Activated T-cell treated with anti-CD3 and anti-CD28 coated beads, Interleukin-2, amount 50 U/mL, for 1 hour (primary cell): ENCODE measurements around the gene TJP2.

Experiments
- DNase-seq: peaks from one replicate; pipeline ENCODE4 v3.0.0-alpha.2; 2020

TJP2 gene

DNA sequence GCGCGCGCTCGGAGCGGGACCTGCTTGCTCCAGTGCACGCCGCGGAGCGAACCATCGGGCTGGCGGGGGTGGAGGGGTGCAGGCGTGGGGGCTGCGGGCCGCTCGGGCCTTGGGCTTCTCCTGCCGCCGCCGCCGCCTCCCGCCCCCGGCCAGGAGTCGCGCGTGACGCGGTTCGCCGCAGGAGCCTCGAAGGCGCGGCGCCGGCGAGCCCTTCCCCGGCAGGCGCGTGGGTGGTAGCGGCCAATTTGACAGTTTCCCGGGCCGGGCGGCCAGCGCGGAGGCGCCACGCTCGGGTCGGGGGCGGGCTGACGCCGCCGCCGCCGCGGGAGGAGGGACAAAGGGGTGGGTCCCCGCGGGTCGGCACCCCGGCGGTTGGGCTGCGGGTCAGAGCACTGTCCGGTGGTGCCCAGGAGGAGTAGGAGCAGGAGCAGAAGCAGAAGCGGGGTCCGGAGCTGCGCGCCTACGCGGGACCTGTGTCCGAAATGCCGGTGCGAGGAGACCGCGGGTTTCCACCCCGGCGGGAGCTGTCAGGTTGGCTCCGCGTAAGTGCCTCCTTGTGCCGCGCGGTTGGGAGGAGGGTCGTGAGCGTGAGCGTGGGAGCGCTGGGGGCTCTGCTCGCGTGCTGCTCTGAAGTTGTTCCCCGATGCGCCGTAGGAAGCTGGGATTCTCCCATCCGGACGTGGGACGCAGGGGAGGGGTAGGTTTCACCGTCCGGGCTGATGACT, at the start of gene TJP2:
Gene TJP2 (plus strand): TSS at position 387 of the 725 bp plus-strand sequence. CDS start 96 bp downstream, at position 483.
- DNase-seq: peak; percentile 41

- no peak for DNase-seq
These were observed 43.3 kb upstream of the TJP2 start for GRCh38 chr9:69130456-69131441.

DNA sequence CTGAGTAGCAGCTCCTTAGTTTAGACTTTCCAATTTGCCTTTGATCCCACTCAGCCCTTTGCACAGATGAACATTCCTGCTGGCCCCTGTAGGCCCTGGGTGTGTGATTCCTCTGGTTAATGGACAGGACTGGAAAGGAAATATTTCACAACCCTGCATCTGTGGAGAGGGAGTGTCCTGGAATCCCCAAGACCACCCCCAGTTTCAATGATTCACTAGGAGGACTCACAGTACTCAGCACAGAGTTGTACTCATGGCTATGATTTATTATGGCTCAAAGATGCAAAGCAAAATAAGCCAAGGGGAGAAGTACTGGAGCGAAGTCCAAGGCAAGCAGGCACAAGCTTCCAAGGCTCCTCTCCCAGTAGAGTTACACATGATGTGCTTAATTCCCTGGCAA, 42.4 kb upstream of the TJP2 start:
- DNase-seq: no peak

- DNase-seq: no peak
These were observed 41.7 kb upstream of the TJP2 start for GRCh38 chr9:69132361-69132760.

DNA sequence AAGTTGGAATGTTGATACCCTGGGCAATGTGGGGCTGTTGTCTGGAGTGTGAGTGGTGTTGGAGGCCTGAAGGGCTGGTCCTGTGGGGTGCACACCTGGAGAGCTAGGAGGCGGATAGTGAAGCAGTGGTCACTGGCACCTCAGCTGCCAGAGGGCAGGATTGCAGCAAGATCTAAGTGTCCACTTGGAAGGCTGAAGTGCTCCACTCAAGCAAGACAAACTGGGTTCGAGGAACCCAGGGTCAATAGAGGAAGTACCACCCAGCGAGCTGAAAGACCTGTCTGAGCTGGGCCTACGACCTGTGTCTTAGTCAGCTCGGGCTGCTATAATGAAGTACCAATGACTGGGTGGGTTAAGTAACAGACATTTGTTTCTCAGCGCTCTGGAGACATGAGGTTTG, 39.7 kb upstream of the TJP2 start:
- DNase-seq: no peak

GRCh38 chr9:69136185-69136584, 37.9 kb upstream of the TJP2 start:
- DNase-seq: no peak

DNA sequence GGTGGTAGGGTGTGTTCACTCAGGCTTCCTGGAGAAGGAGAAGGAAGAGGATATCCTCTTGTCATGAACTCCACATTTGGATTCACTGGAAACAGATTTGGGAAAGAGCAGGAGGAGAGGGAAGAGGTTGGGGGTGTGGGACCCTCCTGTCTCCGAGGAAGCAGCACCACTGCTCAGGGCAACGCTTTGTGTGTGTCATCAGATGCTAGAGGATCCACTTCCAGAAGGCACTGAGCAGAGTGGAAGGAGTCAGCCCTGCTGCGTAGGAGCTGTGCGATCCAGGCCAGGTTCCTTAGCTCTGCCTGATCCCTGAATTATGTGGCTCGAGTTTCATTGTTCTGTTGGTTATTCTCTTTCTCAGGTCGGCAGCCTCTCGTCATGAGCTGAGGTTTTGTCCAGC, 37.3 kb upstream of the TJP2 start:
- DNase-seq: no peak

- no peak for DNase-seq
These were observed 36.8 kb upstream of the TJP2 start for GRCh38 chr9:69137311-69137710.

DNA sequence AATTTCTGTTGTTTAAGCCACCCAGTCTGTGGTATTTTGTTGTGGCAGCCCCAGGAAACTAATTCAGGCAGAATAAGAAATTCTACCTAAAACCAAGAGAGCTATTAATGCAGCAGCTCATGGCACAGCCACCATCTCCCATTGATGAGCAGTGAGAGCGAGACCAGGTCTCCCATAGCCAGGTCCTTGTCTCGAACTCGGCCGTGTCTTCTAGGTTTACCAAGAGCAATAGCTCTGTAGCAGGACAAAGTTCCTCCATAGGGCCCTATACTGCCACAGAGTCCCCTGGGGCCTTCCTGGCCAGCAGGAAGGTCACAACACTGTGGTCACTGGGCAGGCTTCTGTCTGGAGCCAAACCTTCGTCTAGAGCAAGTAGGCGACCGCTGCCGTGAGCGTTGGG, 34.5 kb upstream of the TJP2 start:
- no peak for DNase-seq

DNA sequence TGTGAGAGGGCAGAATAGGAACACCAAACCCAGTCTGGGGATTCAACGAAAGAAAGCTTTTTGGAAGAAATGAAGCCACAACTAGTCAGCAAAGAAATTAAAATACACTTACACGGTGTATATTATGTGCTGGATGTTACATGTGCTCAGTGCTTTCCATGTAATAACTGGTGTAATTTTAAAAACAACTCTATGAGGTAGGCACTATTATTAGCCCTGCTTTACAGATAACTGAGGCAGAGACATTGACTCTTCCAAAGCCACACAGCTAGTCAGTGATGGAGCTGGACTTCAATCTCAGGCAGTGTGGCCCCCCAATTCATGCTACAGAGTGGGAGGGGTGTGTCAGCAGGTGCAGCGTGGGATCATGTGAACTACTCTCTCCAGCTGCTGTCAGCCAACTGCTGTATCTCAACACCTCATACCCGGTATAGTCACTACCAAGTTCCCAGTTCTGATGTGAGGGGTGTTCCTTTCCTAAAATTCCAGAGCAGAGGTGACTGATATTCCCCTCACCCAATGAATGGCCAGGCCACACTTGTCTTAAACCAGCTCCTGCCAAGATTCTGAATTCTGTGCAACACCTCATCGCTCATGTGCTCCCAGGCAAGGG, 33.8 kb upstream of the TJP2 start:
- DNase-seq: no peak

DNA sequence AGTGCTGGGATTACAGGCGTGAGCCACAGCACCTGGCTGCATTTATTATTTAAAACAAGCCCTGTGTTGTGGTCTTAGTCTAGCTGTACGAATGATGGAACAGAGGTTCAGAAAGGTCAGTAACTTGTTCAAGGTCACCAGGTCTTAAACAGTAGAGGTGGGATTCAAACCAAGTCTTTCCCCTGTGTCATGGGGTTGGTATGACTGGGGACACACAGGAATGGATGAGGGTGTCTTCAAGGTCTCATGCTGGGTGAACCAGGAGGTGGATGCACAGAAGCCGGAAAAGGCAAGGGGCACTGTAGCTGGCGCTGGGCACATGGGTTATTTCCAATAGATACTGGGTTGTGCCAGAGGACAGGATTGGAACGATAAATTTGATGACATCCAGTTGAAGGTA, 32.2 kb upstream of the TJP2 start:
- no peak for DNase-seq

- no peak for DNase-seq
These were observed 30.8 kb upstream of the TJP2 start for GRCh38 chr9:69143291-69143690.

DNA sequence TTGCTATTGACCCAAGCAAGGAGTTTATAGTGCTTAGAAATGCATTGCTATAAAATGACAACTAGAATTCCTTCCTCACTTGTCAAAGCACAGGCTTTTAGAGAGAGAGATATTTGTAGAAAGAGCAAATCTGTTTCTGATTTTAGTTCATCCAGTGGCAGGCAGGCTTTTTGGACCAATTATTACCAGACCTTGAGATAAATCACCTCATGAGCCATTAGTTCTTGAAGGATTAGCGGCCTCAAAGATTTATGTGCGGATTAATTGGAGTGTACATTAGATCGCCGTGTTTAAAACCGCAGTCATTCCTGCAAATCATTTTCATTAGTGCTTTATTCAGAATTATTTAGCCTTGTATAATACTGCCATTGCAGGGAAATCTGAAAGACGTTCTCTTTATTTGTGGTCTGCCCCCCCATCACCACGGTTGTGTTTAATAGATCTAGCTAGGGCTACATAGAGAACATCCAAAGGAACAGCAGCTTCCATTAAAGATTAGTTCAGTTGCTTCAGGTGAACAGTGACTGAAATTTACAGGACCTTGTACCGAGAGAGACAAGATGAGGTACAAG, 28.8 kb upstream of the TJP2 start:
- DNase-seq: no peak

- no peak for DNase-seq
These were observed 26.8 kb upstream of the TJP2 start for GRCh38 chr9:69147041-69147834.

DNA sequence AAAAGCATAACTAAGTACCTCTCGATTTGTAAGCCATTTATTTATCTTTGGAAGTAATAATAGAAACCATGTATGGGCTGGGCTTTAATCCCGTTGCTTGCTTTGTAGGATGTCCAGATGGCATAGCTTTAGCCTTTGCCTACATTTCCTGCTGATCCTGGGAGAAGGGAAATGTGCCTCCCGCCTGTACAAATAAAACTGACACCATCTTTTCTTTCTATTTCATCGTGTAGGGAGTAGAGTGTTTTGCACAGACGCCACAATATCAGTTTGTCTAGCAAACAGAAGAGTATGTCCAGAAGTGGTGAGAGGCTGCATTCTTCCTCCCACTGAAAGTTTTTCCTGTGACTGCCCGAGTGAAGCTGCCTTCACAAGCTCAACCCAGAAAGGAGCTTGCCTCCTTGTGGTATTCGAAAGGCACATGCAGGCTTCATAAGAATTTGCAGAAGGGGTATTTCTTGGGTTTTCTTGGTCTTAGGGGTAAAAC, 24.7 kb upstream of the TJP2 start:
- DNase-seq: no peak

DNA sequence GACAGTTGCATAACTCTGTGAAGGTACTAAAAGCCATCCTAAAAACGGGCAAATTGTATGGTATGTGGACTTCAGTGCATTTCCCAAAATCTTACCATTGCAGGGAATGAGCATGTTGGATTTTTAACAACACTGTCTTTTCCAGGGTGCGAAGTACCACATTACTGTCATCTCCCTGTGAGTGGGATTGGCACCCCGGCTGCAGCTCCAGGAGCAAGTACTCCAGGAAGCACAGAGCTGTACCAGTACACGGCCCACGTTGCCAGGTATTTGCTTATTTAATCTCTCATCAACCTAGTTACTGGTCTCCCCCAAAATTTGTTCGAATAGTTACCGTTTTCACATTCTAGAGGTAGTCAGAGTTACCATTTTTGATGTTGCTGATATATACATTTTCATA, 22.6 kb upstream of the TJP2 start:
- DNase-seq: no peak

DNA sequence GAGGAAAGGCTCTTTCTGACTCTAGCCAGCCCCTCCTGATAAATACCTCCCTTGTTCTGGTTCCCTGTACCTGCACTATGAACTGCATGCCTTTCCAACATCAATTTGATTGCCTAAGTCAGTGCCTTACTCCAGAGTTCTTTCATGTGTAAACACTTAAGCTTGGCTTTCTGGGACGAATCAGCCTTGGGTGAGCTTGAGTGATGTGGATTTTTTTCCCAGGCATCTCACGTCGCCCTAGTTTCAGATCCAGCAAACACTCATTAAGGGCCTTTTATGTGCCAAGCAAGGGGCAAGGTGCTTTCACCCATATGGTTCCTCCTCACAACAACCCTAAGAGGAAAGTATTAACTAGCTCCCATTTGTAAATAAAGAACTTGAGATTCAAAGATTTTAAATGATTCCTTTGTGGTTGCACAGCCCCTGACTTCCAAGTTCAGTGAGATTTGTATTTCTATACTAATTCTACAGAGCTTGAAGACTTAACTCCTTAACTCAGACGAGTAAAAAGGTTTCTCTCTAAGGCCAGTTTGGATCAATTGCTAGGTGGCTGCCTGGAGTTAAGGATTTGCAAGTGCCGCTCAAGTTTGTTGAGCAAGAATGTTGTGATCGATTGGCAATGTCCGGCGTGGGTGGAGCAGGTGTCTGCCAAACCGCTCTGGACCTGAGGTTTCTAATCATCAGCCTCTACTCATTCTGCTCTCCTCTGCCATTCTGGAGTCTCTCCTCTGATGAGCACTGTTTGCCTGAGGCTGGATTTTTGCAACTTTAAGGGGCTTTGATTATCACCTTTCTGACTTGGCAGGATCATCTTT, 20.2 kb upstream of the TJP2 start:
- no peak for DNase-seq

GRCh38 chr9:69155341-69156030, 18.6 kb upstream of the TJP2 start:
- DNase-seq: no peak

DNA sequence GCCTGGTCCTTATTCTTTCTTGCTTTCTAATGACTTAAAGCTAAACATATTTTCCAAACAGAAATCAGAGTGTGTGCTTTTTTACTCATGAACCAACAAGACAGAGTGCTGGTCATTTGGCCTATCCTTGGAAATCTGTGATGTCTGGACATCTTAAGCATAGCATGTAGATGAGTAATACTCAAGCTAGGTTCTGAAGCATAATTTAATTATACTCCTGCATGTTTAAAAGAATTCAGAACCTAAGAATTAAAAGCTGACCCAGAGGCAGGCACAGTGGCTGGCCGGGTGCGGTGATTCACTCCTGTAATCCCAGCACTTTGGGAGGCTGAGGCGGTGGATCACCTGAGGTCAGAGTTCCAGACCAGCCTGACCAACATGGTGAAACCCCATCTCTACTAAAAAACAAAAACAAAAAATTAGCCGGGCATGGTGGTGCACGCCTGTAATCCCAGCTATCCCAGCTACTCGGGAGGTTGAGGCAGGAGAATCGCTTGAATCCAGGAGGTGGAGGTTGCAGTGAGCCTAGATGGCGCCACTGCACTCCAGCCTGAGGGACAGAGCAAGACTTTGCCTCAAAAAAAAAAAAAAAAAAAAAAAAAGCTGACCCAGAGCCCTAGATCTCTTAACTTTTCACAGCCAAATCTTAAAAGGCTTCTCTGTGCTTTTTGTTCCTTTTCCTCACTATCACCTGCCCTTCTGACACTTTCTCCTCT, 16.2 kb upstream of the TJP2 start:
- no peak for DNase-seq

- DNase-seq: no peak
These were observed 15.6 kb upstream of the TJP2 start for GRCh38 chr9:69158471-69158870.
